Urinary bladder (tissue), 4 donors: ENCODE results near the gene WDR4. TPM values are rescaled to one million over a fixed set of nuclear protein-coding genes. Genes with fewer than 3 reads are reported as not detected.
"Not testable (repeated sequence)": the region's sequence is repeated elsewhere in the genome, so short reads cannot be mapped to it uniquely, and the experiment has no call there.

Experiments
- DNase-seq: peaks from one replicate; pipeline ENCODE4 v3.0.0-alpha.2; 2015; ENCODE audit errors: extremely low spot score
- H3K27ac ChIP-seq: one replicate; pipeline ENCODE4 v1.5.1; 2013; ENCODE audit warnings: low read depth, mild to moderate bottlenecking, moderate library complexity
- H3K36me3 ChIP-seq: one replicate; pipeline ENCODE4 v1.6.1; 2013; ENCODE audit warnings: mild to moderate bottlenecking, moderate library complexity; ENCODE audit not compliant: insufficient read depth
- H3K4me1 ChIP-seq: one replicate; pipeline ENCODE4 v1.6.1; 2013; ENCODE audit warnings: mild to moderate bottlenecking, moderate library complexity; ENCODE audit not compliant: insufficient read depth
- H3K4me3 ChIP-seq: one replicate; pipeline ENCODE4 v1.5.1; 2013; ENCODE audit warnings: low read depth, low read length
- WGBS: extraction: QIAGEN DNeasy Blood & Tissue Kit; methylation state at CpG from one replicate; pipeline ENCODE4 v1.1.7; 2013; 5-methylcytosine and 5-hydroxymethylcytosine counted together
- polyA plus RNA-seq: library from polyadenylated mRNA; stranded (reverse); fragments of 200-250 nt; gene quantifications from one replicate; pipeline ENCODE4 v1.2.3, GENCODE V29; 2013
- total RNA-seq: library from RNA; depleted of rRNA; stranded (reverse); fragments of >200 nt; gene quantifications from one replicate; pipeline ENCODE4 v1.2.3, GENCODE V29; 2014
- donor health status: healthy with polysubstance abuse.
- donor health status: healthy.

The WDR4 gene
- total and polyA plus RNA-seq, 2 donors, result 5.3 to 10.7 TPM

GRCh38 chr21:42819861-42820615 is 59.3 kb downstream of the WDR4 start:
- Histone ChIP-seq H3K36me3 (no peaks in the 10 kb centered on the region), H3K4me3 (no peak overlapping the region), H3K4me1 (no peaks in the 10 kb centered on the region), H3K27ac (no peak overlapping the region)
- WGBS, result 92% methylated on average over 7 of the region's 7 CpGs
- DNase-seq, result no peak

GRCh38 chr21:42818328-42818749 is 61.0 kb downstream of the WDR4 start:
- no peak overlapping the region for H3K4me3 ChIP-seq
- no peak overlapping the region for H3K27ac ChIP-seq
- no peaks in the 10 kb centered on the region for H3K36me3 ChIP-seq
- DNase-seq, result no peak
- 44% methylated on average over 2 of the region's 2 CpGs for WGBS
- no peaks in the 10 kb centered on the region for H3K4me1 ChIP-seq

GRCh38 chr21:42815217-42815616 is 64.1 kb downstream of the WDR4 start:
- WGBS, result 84% methylated on average over 1 of the region's 1 CpG
- no peak overlapping the region for H3K27ac ChIP-seq
- no peaks in the 10 kb centered on the region for H3K36me3 ChIP-seq
- H3K4me3 ChIP-seq, result no peak overlapping the region
- no peak for DNase-seq
- no peaks in the 10 kb centered on the region for H3K4me1 ChIP-seq

GRCh38 chr21:42812528-42813241 is 66.7 kb downstream of the WDR4 start:
- not testable (repeated sequence) for H3K4me1 ChIP-seq, H3K36me3 ChIP-seq, H3K4me3 ChIP-seq
- WGBS, result 63% methylated on average over 5 of the region's 5 CpGs
- DNase-seq, result peak; percentile 41
- H3K27ac ChIP-seq, result peak overlapping the region; percentile 66

- Histone ChIP-seq H3K4me3 (no peak overlapping the region), H3K27ac (no peak overlapping the region), H3K36me3 (no peaks in the 10 kb centered on the region), H3K4me1 (no peaks in the 10 kb centered on the region)
- WGBS, result 40% methylated on average over 6 of the region's 6 CpGs
- no peak for DNase-seq
Observed at GRCh38 chr21:42811960-42812359, 67.4 kb downstream of the WDR4 start.

GRCh38 chr21:42809577-42810475 is 69.5 kb downstream of the WDR4 start:
- Histone ChIP-seq H3K4me1 (no peaks in the 10 kb centered on the region), H3K36me3 (no peaks in the 10 kb centered on the region), H3K4me3 (no peak overlapping the region), H3K27ac (no peak overlapping the region)
- no peak for DNase-seq
- 65% methylated on average over 18 of the region's 18 CpGs for WGBS

- H3K36me3 ChIP-seq, result no peaks in the 10 kb centered on the region
- WGBS, result 71% methylated on average over 7 of the region's 7 CpGs
- H3K4me1 ChIP-seq, result no peaks in the 10 kb centered on the region
- H3K4me3 ChIP-seq, result no peak overlapping the region
- no peak overlapping the region for H3K27ac ChIP-seq
- DNase-seq, result no peak
Observed at GRCh38 chr21:42809171-42809570, 70.2 kb downstream of the WDR4 start.

GRCh38 chr21:42807938-42808613 is 71.3 kb downstream of the WDR4 start:
- 76% methylated on average over 13 of the region's 13 CpGs for WGBS
- DNase-seq, result no peak
- no peaks in the 10 kb centered on the region for H3K4me1 ChIP-seq
- no peak overlapping the region for H3K27ac ChIP-seq
- H3K36me3 ChIP-seq, result no peaks in the 10 kb centered on the region
- no peak overlapping the region for H3K4me3 ChIP-seq

GRCh38 chr21:42807293-42807895 is 71.9 kb downstream of the WDR4 start:
- not testable (repeated sequence) for H3K4me3 ChIP-seq, H3K36me3 ChIP-seq, DNase-seq, H3K4me1 ChIP-seq, H3K27ac ChIP-seq
- 51% methylated on average over 16 of the region's 16 CpGs for WGBS

GRCh38 chr21:42806509-42807140 is 72.7 kb downstream of the WDR4 start:
- H3K4me1 ChIP-seq, result no peaks in the 10 kb centered on the region
- 65% methylated on average over 14 of the region's 14 CpGs for WGBS
- no peak overlapping the region for H3K4me3 ChIP-seq
- no peaks in the 10 kb centered on the region for H3K36me3 ChIP-seq
- peak overlapping the region; percentile 52 for H3K27ac ChIP-seq
- DNase-seq, result no peak

GRCh38 chr21:42801616-42802015 is 77.7 kb downstream of the WDR4 start:
- not testable (repeated sequence) for H3K27ac ChIP-seq, DNase-seq, H3K4me3 ChIP-seq, H3K4me1 ChIP-seq, H3K36me3 ChIP-seq
- WGBS, result 67% methylated on average over 6 of the region's 6 CpGs

- Histone ChIP-seq H3K36me3 (no peaks in the 10 kb centered on the region), H3K4me1 (no peaks in the 10 kb centered on the region), H3K27ac (no peak overlapping the region), H3K4me3 (no peak overlapping the region)
- no peak for DNase-seq
- WGBS, result 86% methylated on average over 5 of the region's 5 CpGs
Observed at GRCh38 chr21:42799948-42800347, 79.4 kb downstream of the WDR4 start.
